Measurements from ENCODE around the gene PARP15.

DNA sequence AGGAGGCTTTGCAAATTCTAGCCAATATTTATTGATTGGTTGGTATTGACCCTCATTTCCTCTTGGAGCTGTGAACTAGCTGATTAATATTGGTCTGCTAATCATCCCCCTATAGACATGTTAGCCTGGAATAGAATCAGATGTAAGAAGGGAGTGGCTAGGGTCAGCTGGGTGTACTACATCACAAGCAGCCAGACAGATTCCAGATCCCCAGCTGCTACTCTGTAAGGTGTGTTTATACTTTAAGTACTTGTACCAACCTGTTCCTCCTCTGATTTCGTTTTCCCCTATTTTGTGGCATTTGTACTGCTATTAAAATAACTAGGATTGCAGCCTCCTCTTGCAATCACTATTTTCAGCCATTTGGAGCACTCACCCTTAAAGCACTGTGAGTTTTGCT lies 49.9 kb downstream of the PARP15 start:
- TF ChIP-seq, protein P1, sequence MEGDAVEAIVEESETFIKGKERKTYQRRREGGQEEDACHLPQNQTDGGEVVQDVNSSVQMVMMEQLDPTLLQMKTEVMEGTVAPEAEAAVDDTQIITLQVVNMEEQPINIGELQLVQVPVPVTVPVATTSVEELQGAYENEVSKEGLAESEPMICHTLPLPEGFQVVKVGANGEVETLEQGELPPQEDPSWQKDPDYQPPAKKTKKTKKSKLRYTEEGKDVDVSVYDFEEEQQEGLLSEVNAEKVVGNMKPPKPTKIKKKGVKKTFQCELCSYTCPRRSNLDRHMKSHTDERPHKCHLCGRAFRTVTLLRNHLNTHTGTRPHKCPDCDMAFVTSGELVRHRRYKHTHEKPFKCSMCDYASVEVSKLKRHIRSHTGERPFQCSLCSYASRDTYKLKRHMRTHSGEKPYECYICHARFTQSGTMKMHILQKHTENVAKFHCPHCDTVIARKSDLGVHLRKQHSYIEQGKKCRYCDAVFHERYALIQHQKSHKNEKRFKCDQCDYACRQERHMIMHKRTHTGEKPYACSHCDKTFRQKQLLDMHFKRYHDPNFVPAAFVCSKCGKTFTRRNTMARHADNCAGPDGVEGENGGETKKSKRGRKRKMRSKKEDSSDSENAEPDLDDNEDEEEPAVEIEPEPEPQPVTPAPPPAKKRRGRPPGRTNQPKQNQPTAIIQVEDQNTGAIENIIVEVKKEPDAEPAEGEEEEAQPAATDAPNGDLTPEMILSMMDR (IDR thresholded peaks at IDR 0.05; ENCODE audit: poor library complexity): no peak
- TF ChIP-seq EZH2phosphoT487 (IDR thresholded peaks at IDR 0.05; ENCODE audit: low read depth, severe bottlenecking, unreplicated experiment) (no peak), EZH2 (IDR thresholded peaks at IDR 0.05; ENCODE audit: borderline replicate concordance) (no peak)
